Mesenchymal stem cell (in vitro differentiated cells and primary cell): ENCODE results near the gene NTN1.

Experiments used
- DNase-seq: peaks from one replicate; pipeline ENCODE4 v3.0.0-alpha.2; 2013
- H2AFZ ChIP-seq: one replicate; pipeline ENCODE4 v1.6.1; 2013; ENCODE audit warnings: low read depth, mild to moderate bottlenecking, control low read depth, inconsistent platforms, low read length, moderate library complexity
- H2AK5ac ChIP-seq: 2 replicates; pipeline ENCODE4 v1.6.1; 2013; ENCODE audit warnings: low read length, moderate library complexity, mild to moderate bottlenecking, inconsistent platforms; ENCODE audit not compliant: severe bottlenecking
- H2BK120ac ChIP-seq: one replicate; pipeline ENCODE4 v1.6.1; 2013; ENCODE audit warnings: low read depth, mild to moderate bottlenecking, inconsistent platforms, low read length, moderate library complexity
- H2BK12ac ChIP-seq, 2 experiments: one replicate each; pipeline ENCODE4 v1.6.1; 2013; ENCODE audit warnings: inconsistent platforms in 2 of 2, low read length in 2 of 2, mild to moderate bottlenecking in 2 of 2, moderate library complexity in 2 of 2, control low read depth in 1 of 2
- H2BK15ac ChIP-seq: one replicate; pipeline ENCODE4 v1.6.1; 2013; ENCODE audit warnings: mild to moderate bottlenecking, low read depth, inconsistent platforms; ENCODE audit not compliant: poor library complexity, severe bottlenecking
- H2BK5ac ChIP-seq: 2 replicates; pipeline ENCODE4 v1.6.1; 2013; ENCODE audit warnings: low read depth, mild to moderate bottlenecking, low read length, control low read depth, inconsistent platforms; ENCODE audit not compliant: poor library complexity, severe bottlenecking
- H3K14ac ChIP-seq, 2 experiments: one replicate each; pipeline ENCODE4 v1.6.1; 2013; ENCODE audit warnings: inconsistent platforms in 2 of 2, low read length in 2 of 2, control low read depth in 1 of 2, mild to moderate bottlenecking in 1 of 2, moderate library complexity in 1 of 2
- H3K18ac ChIP-seq, 2 experiments: one replicate each; pipeline ENCODE4 v1.6.1; 2013; ENCODE audit warnings: inconsistent platforms in 2 of 2, low read length in 2 of 2, control low read depth in 1 of 2, low read depth in 1 of 2, mild to moderate bottlenecking in 1 of 2
- H3K23ac ChIP-seq, 2 experiments: one replicate each; pipeline ENCODE4 v1.6.1; 2013; ENCODE audit warnings: inconsistent platforms in 2 of 2, low read length in 2 of 2, mild to moderate bottlenecking in 2 of 2, moderate library complexity in 2 of 2, control low read depth in 1 of 2
- H3K27ac ChIP-seq: 2 replicates; pipeline ENCODE4 v1.5.1; 2013; ENCODE audit warnings: mild to moderate bottlenecking, moderate library complexity, low read length, control low read depth, inconsistent platforms; ENCODE audit not compliant: poor library complexity, severe bottlenecking
- H3K27me3 ChIP-seq, 2 experiments: 2 replicates each; pipeline versions ENCODE4 v1.6.1 to v1.7.0; 2013; ENCODE audit warnings: low read length in 2 of 2, mild to moderate bottlenecking in 2 of 2, moderate library complexity in 2 of 2, control low read depth in 1 of 2, inconsistent platforms in 1 of 2; ENCODE audit not compliant: control insufficient read depth in 1 of 2, insufficient read depth in 1 of 2
- H3K36me3 ChIP-seq, 2 experiments: 2 replicates each; pipeline versions ENCODE4 v1.6.1 to v1.7.0; 2013; ENCODE audit warnings: low read length in 2 of 2, control low read depth in 1 of 2, inconsistent platforms in 1 of 2, low read depth in 1 of 2, mild to moderate bottlenecking in 1 of 2; ENCODE audit not compliant: insufficient read depth in 2 of 2, control insufficient read depth in 1 of 2
- H3K4ac ChIP-seq, 2 experiments: one replicate each; pipeline ENCODE4 v1.6.1; 2013; ENCODE audit warnings: inconsistent platforms in 2 of 2, low read length in 2 of 2, mild to moderate bottlenecking in 2 of 2, moderate library complexity in 2 of 2, control low read depth in 1 of 2, low read depth in 1 of 2
- H3K4me1 ChIP-seq: 2 replicates; pipeline ENCODE4 v1.6.1; 2013; ENCODE audit warnings: low read depth, low read length, control low read depth; ENCODE audit not compliant: control insufficient read depth, insufficient read depth
- H3K4me2 ChIP-seq: 2 replicates; pipeline ENCODE4 v1.6.1; 2013; ENCODE audit warnings: low read length, mild to moderate bottlenecking, inconsistent platforms; ENCODE audit not compliant: poor library complexity, severe bottlenecking
- H3K4me3 ChIP-seq, 2 experiments: 2 replicates each; pipeline versions ENCODE4 v1.5.1 to v1.7.0; 2013; ENCODE audit warnings: low read length in 2 of 2, mild to moderate bottlenecking in 2 of 2, control low read depth in 1 of 2, low read depth in 1 of 2; ENCODE audit not compliant: insufficient read depth in 1 of 2
- H3K79me1 ChIP-seq: replicated peaks from 2 replicates; pipeline ENCODE4 v1.6.1; 2013; ENCODE audit warnings: mild to moderate bottlenecking, control low read depth, low read length, inconsistent platforms; ENCODE audit not compliant: poor library complexity, severe bottlenecking
- H3K9ac ChIP-seq: 2 replicates; pipeline ENCODE4 v1.7.0; 2013; ENCODE audit warnings: mild to moderate bottlenecking, low read length, moderate library complexity
- H3K9me3 ChIP-seq: 2 replicates; pipeline ENCODE4 v1.7.0; 2013; ENCODE audit warnings: mild to moderate bottlenecking, low read length; ENCODE audit not compliant: control insufficient read depth
- H4K8ac ChIP-seq: one replicate; pipeline ENCODE4 v1.6.1; 2013; ENCODE audit warnings: inconsistent platforms, mild to moderate bottlenecking, low read length, moderate library complexity
- H4K91ac ChIP-seq: one replicate; pipeline ENCODE4 v1.6.1; 2013; ENCODE audit warnings: mild to moderate bottlenecking, low read length, inconsistent platforms
- WGBS: methylation state at CpG from one replicate; pipeline ENCODE4 v1.1.7; 2013; ENCODE audit warnings: mixed read lengths; 5-methylcytosine and 5-hydroxymethylcytosine counted together

Gene NTN1

GRCh38 chr17:9026741-9027140 lies 5.4 kb downstream of the NTN1 start:
- Histone ChIP-seq H3K36me3 (no peaks in the 10 kb centered on the region), H4K8ac (no peak overlapping the region), H3K4me3 (no peak overlapping the region), H3K9ac (no peak overlapping the region), H3K27me3 (peaks cover 44 to 58% of the 10 kb centered on the region in 2 experiments), H2AFZ (no peak overlapping the region), H3K4ac (no peak overlapping the region), H4K91ac (no peak overlapping the region), H3K18ac (no peak overlapping the region), H3K14ac (no peak overlapping the region), H3K4me1 (peaks cover 16% of the 10 kb centered on the region), H2BK120ac (no peak overlapping the region), H3K4me2 (no peak overlapping the region), H2BK15ac (no peak overlapping the region), H3K23ac (no peak overlapping the region), H2AK5ac (no peak overlapping the region), H3K79me1 (no peaks in the 10 kb centered on the region), H3K27ac (no peak overlapping the region), H3K9me3 (no peaks in the 10 kb centered on the region), H2BK12ac (no peak overlapping the region), H2BK5ac (no peak overlapping the region)
- WGBS = 69% methylated on average over 8 of the region's 8 CpGs
- no peak for DNase-seq

DNA sequence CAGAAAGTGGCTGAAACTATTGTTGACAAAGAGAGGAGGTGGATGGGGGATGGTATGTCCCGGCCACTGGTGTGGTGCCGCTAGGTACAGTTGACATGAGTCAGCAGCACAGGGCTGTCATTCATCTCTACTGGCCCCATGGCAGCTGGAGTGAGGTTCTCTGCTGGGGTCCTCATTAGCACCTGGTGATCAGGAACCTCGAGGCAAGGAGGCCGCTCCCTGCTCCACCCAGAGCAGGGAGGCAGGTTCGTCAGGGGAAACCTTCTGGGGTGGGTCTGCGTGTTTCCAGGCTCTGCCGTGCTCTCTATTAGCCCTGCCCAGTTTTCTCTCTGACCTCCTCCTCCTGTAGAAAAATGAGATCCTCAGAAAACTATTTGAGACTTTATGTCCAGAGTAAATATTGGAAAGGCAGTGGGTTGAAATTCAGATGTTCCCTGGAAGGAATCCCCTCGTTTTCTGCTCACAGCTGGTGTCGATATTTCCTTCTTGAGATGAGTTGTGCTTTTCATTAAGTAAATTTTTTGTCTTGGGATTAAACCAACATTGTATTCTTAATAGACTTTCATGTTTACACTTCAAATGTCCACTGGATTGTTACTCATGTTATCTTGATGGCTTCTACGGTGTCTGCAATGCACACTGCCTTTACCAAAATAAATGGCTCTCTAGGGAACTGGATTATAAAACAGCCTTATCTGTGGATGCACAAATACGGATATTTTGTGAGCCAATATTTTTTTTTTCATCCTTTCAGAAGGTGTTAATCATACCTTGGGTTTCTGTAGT lies 7.1 kb downstream of the NTN1 start:
- no peak overlapping the region for H2BK12ac ChIP-seq
- H3K4me3 ChIP-seq = no peak overlapping the region
- H3K27me3 ChIP-seq = peaks cover 42 to 56% of the 10 kb centered on the region in 2 experiments
- 52% methylated on average over 8 of the region's 11 CpGs for WGBS
- DNase-seq = no peak
- no peaks in the 10 kb centered on the region for H3K9me3 ChIP-seq
- no peaks in the 10 kb centered on the region for H3K79me1 ChIP-seq
- H3K4ac ChIP-seq = no peak overlapping the region
- no peak overlapping the region for H3K18ac ChIP-seq
- H3K14ac ChIP-seq = no peak overlapping the region
- no peak overlapping the region for H4K91ac ChIP-seq
- no peak overlapping the region for H3K4me2 ChIP-seq
- peaks cover under 1% of the 10 kb centered on the region for H3K4me1 ChIP-seq
- H3K27ac ChIP-seq = no peak overlapping the region
- no peak overlapping the region for H4K8ac ChIP-seq
- no peak overlapping the region for H2BK120ac ChIP-seq
- no peak overlapping the region for H2BK5ac ChIP-seq
- no peak overlapping the region for H2BK15ac ChIP-seq
- no peak overlapping the region for H3K9ac ChIP-seq
- no peaks in the 10 kb centered on the region for H3K36me3 ChIP-seq
- H2AFZ ChIP-seq = no peak overlapping the region
- no peak overlapping the region for H2AK5ac ChIP-seq
- no peak overlapping the region for H3K23ac ChIP-seq

DNA sequence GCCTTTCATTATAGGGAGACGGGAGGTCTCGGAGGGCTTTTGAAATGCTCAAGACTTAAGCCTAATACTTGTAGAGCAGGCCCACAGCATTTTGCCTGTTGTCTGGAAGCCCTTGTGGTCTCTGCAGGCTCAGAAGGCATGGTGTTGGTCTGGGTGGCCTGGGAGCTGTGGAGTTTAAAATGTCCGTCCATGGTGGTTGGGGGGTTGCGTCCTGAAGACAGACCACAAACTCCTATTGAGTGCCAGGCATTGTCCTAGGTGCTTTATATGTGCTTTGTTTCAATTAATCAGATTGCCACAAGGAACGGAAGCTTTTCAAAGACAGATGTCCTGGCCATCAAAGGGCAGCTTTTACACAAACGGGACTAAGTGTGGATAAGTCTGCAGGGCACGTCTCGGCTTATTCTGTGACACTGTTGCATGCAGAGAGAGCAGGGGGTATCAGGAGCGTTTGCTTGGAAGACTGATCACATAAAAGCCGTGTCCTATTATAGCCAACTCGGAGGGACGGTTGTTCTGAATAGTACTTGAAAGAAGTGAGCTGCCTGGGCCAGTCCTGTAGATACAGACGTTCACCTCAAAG lies 7.8 kb downstream of the NTN1 start:
- Histone ChIP-seq H3K4me1 (no peaks in the 10 kb centered on the region), H4K8ac (no peak overlapping the region), H3K79me1 (no peaks in the 10 kb centered on the region), H3K23ac (no peak overlapping the region), H2BK12ac (no peak overlapping the region), H2BK5ac (no peak overlapping the region), H3K18ac (no peak overlapping the region), H3K4ac (no peak overlapping the region), H3K9me3 (no peaks in the 10 kb centered on the region), H2AK5ac (no peak overlapping the region), H3K4me2 (no peak overlapping the region), H2BK120ac (no peak overlapping the region), H2AFZ (no peak overlapping the region), H4K91ac (no peak overlapping the region), H3K9ac (no peak overlapping the region), H3K27ac (no peak overlapping the region), H3K36me3 (no peaks in the 10 kb centered on the region), H2BK15ac (no peak overlapping the region), H3K27me3 (peaks cover 35 to 51% of the 10 kb centered on the region in 2 experiments), H3K4me3 (no peak overlapping the region), H3K14ac (no peak overlapping the region)
- 88% methylated on average over 13 of the region's 13 CpGs for WGBS
- no peak for DNase-seq

GRCh38 chr17:9032151-9032550 lies 10.8 kb downstream of the NTN1 start:
- H4K91ac ChIP-seq = no peak overlapping the region
- H3K4ac ChIP-seq = no peak overlapping the region
- H3K14ac ChIP-seq = no peak overlapping the region
- H3K4me1 ChIP-seq = no peaks in the 10 kb centered on the region
- no peaks in the 10 kb centered on the region for H3K9me3 ChIP-seq
- H2BK120ac ChIP-seq = no peak overlapping the region
- H3K36me3 ChIP-seq = no peaks in the 10 kb centered on the region
- no peak overlapping the region for H3K18ac ChIP-seq
- no peak overlapping the region for H2BK15ac ChIP-seq
- H3K27me3 ChIP-seq = peaks cover 23 to 32% of the 10 kb centered on the region in 2 experiments
- H3K9ac ChIP-seq = no peak overlapping the region
- no peak overlapping the region for H2BK5ac ChIP-seq
- DNase-seq = no peak
- H2AFZ ChIP-seq = no peak overlapping the region
- H2AK5ac ChIP-seq = no peak overlapping the region
- no peak overlapping the region for H3K23ac ChIP-seq
- 84% methylated on average over 9 of the region's 9 CpGs for WGBS
- no peak overlapping the region for H3K27ac ChIP-seq
- H2BK12ac ChIP-seq = no peak overlapping the region
- no peaks in the 10 kb centered on the region for H3K79me1 ChIP-seq
- no peak overlapping the region for H4K8ac ChIP-seq
- H3K4me2 ChIP-seq = no peak overlapping the region
- H3K4me3 ChIP-seq = no peak overlapping the region
